ENCODE data around the gene HBS1L.
"Not testable (repeated sequence)": the region's sequence is repeated elsewhere in the genome, so short reads cannot be mapped to it uniquely, and the experiment has no call there.

The HBS1L gene

DNA sequence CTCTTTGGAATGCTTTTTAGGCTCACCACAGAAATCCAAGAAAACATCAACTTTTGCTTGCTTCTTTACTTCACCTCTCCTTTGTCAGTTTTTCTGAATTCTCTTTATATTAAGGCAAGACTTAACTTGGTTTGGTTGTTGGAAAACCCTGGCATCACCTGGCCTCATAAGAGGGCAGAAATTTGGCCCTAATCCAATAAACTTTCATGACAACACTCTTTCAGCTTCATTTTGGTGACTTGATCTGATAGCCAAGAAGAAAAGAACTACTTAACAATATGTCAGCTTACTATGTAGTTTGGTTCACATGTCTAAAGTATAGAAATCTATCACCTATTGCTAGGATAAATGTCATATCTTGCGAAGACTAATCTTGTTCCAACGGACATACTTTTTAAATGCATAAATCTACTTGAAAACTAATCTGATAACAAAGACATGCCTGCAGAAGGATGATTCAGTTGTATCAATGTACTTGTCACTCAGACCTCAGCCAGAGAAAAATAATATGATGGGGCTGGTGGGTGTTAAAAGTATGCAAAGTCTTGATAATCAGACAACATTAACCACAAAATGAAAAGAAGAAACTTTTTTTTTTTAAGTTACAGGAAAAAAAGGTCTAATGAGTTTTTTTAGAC lies 19.3 kb upstream of the HBS1L start:
- DNase-seq, result no peak

- DNase-seq, result no peak
Observed at GRCh38 chr6:135073217-135073616, 18.6 kb upstream of the HBS1L start.

GRCh38 chr6:135072753-135073152 lies 18.1 kb upstream of the HBS1L start:
- no peak for DNase-seq

- no peak for DNase-seq
Observed at GRCh38 chr6:135071541-135071940, 16.9 kb upstream of the HBS1L start.

DNA sequence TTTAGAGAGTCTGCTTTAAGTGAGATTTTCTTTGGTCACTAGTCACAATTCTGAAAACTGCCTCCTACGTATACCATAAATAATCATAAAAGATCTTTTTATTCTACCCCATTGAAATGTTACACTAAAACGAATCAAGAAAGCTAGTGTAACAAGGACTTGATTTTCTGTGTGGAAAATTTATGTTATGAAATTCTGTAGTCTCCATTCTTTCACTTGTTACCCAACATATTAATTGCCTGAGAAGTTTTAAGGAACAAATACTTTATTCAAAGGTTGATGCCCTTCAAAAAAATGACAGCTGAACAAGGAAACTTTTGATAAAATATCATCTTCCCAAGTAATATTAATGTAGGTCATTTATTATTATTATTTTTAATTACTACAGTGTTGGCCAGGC lies 13.3 kb upstream of the HBS1L start:
- no peak for DNase-seq

DNA sequence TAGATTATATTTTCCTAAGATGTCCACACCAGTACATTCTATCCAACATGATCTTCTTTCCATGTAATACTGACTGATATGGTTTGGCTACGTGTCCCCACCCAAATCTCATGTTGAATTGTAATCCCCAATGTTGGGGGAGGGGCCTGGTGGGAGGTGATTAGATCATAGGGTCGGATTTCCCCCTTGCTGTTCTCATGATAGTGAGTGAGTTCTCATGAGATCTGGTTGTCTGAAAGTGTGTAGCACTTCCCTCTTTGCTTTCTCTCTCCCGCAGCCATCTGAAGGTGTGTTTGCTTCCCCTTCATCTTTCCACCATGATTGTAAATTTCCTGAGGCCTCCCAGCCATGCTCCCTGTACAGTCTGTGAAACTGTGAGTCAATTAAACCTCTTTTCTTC lies 12.2 kb upstream of the HBS1L start:
- no peak for DNase-seq

GRCh38 chr6:135066397-135066796 lies 11.8 kb upstream of the HBS1L start:
- no peak for DNase-seq

DNA sequence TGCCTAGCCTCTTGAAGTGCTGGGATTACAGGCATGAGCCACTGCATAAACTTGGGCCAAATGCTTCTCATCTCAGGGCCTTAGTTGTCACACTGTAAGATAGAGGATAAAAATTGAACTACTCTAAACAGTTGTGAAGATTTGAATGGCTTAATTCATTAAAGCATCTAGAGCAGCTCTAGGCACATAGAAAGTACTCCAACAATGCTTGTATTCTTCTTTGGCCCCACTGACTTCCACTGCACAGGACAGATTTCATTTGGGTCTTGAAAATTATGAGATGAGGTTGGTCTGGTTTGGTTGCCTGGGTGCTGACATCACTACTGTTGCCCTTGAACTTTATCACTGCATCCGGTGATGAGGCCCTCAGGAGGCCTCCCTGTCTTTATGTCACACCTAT lies 10.0 kb upstream of the HBS1L start:
- no peak for DNase-seq

- no peak for DNase-seq
Observed at GRCh38 chr6:135063926-135064325, 9.3 kb upstream of the HBS1L start.

GRCh38 chr6:135062735-135063134 lies 8.1 kb upstream of the HBS1L start:
- DNase-seq, result no peak

DNA sequence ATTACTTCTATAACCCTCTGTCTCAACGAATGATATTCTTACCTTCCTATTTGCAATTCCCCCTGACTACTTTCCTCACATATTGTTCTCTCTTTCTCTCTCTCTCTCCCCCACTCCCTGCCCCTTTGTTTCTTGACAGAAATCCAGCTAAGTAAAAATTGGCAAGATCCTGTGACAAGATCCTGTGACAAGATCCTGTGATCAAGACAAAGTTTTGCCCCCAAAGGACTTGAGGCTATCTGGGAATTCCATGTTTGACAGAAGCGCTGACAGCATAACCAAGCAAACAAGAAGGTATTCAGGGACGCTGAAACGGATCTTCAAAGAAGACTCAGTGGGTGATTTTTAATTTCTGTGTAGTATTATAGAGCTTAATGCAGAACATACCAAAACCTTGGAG lies 5.5 kb upstream of the HBS1L start:
- DNase-seq, result no peak

- not testable (repeated sequence) for DNase-seq
Observed at GRCh38 chr6:135058299-135058698, 3.7 kb upstream of the HBS1L start.

GRCh38 chr6:135056632-135057031 lies 2.0 kb upstream of the HBS1L start:
- DNase-seq, result no peak

DNA sequence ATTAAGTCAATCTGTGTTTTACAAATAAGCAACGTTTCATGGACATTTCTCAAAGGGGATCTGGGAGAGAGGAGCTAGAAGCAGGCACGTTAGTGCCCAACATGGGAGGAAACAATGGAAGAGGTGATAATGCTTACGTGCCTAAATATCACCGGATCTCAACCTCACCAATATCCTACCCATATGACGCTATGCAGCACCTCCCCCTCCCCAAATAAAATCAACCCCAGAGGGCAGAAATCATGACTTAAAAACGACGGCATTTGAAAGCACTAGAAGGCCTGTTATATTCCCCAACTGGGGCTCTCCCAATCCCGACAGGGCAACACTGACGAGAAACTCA lies 425 bp downstream of the HBS1L start:
- DNase-seq, result no peak

DNA sequence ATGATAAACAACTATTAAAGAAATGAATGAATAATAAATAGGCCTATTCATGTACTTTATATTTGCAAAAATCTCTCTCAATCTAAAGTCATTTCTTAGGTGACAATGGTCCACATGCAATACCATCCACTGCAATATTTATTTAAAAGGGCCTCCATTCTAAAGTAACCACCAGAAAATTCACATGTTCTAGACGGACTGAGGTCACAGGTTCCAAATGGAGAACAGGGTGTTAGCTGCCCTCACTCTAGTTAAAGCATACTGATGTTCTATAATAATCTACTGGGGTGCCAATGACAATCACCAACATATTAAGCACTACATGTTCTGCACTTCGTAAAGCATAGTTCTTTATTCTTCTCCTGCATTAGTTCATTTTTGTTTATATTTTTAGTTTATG lies 1.2 kb downstream of the HBS1L start:
- DNase-seq, result no peak

DNA sequence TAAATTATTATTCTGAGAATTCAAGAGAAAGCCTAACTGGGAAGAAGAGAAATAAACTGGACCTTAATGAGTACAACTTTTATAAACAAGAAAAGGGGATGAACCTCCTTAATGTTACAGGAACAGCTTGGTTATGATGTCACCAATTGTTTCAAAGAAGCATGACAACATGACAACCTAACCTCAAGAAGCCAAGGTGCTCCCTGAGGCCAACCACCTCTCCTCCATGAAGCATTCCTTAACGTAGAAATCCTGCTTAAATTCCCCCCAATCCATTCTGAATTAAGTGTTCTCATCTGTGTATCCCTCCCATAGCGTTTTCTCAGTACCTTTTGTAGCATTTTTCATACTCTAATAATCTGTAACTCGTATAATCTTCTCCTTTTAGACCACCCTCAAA lies 1.7 kb downstream of the HBS1L start:
- no peak for DNase-seq

GRCh38 chr6:135048915-135049314 lies 5.7 kb downstream of the HBS1L start:
- DNase-seq, result no peak

DNA sequence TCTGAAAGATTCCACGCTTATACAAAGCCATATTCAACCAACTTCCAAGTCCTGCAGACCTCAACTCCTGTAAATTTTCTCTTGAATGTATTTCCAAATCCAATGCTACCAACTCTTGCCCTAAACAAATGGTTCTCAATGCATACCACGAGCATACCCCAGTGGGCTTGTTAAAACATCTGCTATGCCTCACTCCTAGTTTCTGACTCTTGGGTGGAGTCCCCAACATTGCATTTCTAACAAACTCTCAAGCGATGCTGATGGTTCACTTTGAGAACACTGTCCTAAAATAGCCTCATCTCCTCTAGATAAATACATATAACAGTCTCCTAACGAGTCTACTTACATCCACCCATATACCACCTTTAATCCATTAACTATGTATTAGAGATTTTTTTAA lies 7.3 kb downstream of the HBS1L start:
- no peak for DNase-seq

DNA sequence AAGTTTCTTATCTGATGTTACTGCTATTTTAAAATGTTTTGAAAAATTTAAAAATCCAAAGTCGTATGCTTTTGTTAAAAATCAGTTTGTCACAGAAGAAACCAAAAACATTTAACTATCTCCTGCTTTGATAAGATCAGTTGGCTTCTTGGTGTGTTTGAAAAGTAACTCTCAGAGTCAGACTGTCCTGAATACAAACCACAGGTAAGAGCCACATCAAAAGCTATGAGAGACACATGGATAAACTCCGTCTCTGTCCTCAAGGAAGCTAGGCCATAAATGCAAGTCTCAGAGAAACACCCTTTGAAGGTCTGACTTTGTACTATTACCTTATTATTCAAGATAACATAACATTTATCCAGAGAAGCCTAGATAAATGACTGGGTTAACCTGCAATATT lies 7.7 kb downstream of the HBS1L start:
- DNase-seq, result no peak

DNA sequence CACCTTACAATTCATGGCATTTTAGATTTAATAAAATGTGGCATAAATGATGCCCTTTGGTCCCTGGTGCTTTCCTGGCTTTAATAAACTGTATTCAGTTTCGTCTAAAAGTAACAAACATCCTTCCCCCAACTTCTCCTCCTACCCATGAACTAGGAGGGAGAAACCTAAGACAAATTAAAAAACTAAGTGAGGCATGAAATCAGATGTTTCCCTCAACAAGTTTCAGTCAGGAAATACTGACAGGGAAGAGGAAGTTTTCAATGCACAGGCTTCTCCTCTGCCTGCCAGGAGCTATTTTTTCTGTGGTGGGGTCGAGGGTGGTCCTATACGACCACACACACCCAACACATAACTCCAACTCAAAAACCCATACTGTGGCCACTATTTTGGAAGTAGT lies 10.0 kb downstream of the HBS1L start:
- no peak for DNase-seq

DNA sequence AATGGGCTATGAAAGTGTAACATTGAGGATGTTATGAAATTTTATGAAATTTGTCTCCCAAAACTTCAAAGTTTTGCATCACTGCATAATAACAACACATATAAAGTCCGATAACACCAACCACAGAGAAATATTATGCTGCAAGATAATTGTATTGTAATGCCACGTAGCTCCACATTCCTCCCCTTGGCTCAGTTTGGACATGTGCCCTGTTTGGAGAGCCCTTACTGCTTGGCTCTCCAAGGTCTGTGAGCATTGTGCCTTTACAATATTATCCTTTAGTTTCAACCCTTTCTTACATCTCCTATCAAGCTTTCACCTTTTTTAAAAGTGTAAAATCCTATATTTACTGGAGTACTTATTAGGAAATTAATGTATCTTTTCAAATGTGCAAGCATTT lies 10.8 kb downstream of the HBS1L start:
- no peak for DNase-seq

- DNase-seq, result no peak
Observed at GRCh38 chr6:135043364-135043763, 11.3 kb downstream of the HBS1L start.

GRCh38 chr6:135038335-135038734 lies 16.3 kb downstream of the HBS1L start:
- no peak for DNase-seq

DNA sequence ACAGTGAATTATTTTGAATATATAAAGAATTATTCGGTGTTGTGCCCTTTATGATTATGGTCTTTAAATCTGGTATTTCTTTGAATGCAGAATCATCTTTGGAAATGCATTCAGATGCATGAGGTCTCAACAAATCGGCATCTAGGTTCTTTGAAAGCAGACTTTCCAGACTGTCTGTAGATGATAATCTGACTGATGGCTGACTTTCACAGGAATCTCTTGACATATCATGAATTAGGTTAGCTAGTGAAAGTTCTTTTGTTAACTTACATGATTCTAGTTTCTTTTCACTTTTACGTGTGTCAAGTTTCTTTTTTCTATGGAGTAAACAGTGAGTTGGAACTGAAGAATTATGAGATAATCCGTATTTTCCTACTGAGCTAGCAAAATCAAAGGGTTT lies 17.1 kb downstream of the HBS1L start:
- no peak for DNase-seq

GRCh38 chr6:135036731-135037420 lies 17.7 kb downstream of the HBS1L start:
- DNase-seq, result no peak

All from activated gamma-delta T cell treated with Interleukin-2 at 50 U/mL for 16 hours (primary cell).